OCI-M2 (cell line): ENCODE data around the gene SFXN2.
"Not testable (repeated sequence)": the region's sequence is repeated elsewhere in the genome, so short reads cannot be mapped to it uniquely, and the experiment has no call there.

Experiments used
- DNase-seq: peaks from one replicate; lab custom pipeline; 2025; ENCODE audit not compliant: unreplicated experiment; lab: John Stamatoyannopoulos, UW

The SFXN2 gene

GRCh38 chr10:102679596-102679995 lies 34.8 kb upstream of the SFXN2 start:
- DNase-seq, result no peak

- no peak for DNase-seq
These were observed 32.7 kb upstream of the SFXN2 start for GRCh38 chr10:102681696-102682095.

- DNase-seq, result no peak
These were observed 32.0 kb upstream of the SFXN2 start for GRCh38 chr10:102682416-102682815.

- DNase-seq, result no peak
These were observed 31.5 kb upstream of the SFXN2 start for GRCh38 chr10:102682981-102683380.

GRCh38 chr10:102683736-102684135 lies 30.7 kb upstream of the SFXN2 start:
- DNase-seq, result no peak

- DNase-seq, result no peak
These were observed 23.0 kb upstream of the SFXN2 start for GRCh38 chr10:102691285-102692066.

- DNase-seq, result not testable (repeated sequence)
These were observed 19.0 kb upstream of the SFXN2 start for GRCh38 chr10:102695401-102695800.

- no peak for DNase-seq
These were observed 17.7 kb upstream of the SFXN2 start for GRCh38 chr10:102696736-102697135.

GRCh38 chr10:102698894-102699293 lies 15.5 kb upstream of the SFXN2 start:
- no peak for DNase-seq

- no peak for DNase-seq
These were observed 13.2 kb upstream of the SFXN2 start for GRCh38 chr10:102701272-102701671.

- DNase-seq, result no peak
These were observed 12.6 kb upstream of the SFXN2 start for GRCh38 chr10:102701796-102702195.

- DNase-seq, result no peak
These were observed 11.7 kb upstream of the SFXN2 start for GRCh38 chr10:102702742-102703141.

GRCh38 chr10:102704915-102705314 lies 9.5 kb upstream of the SFXN2 start:
- DNase-seq, result no peak

- DNase-seq, result no peak
These were observed 8.9 kb upstream of the SFXN2 start for GRCh38 chr10:102705531-102705930.

GRCh38 chr10:102710609-102711008 lies 3.8 kb upstream of the SFXN2 start:
- no peak for DNase-seq

- no peak for DNase-seq
These were observed 2.3 kb upstream of the SFXN2 start for GRCh38 chr10:102712089-102712488.

- no peak for DNase-seq
These were observed 1.4 kb upstream of the SFXN2 start for GRCh38 chr10:102712843-102713538.

GRCh38 chr10:102713539-102713813 lies 960 bp upstream of the SFXN2 start:
- DNase-seq, result no peak

- peak; percentile 95 for DNase-seq
These were observed 419 bp upstream of the SFXN2 start, which contains the start of gene ARL3 for GRCh38 chr10:102713814-102714620. Gene ARL3 (minus strand): TSS chr10:102714397. CDS start chr10:102714275, 122 bp downstream.

- no peak for DNase-seq
These were observed 1.4 kb downstream of the SFXN2 start for GRCh38 chr10:102715880-102716279.

GRCh38 chr10:102716900-102717565 lies 2.6 kb downstream of the SFXN2 start:
- not testable (repeated sequence) for DNase-seq
